ENCODE data around the gene CDH4. TPM values are rescaled to one million over a fixed set of nuclear protein-coding genes. Genes with fewer than 3 reads are reported as not detected.

CDH4 gene
- total RNA-seq, 2 donors from 2014 or later = 0.05 to 2.2 TPM

GRCh38 chr20:61445741-61446140 is 193.7 kb downstream of the CDH4 start:
- H3K4me3 ChIP-seq = no peak overlapping the region
- H3K9me3 ChIP-seq = no peaks in the 10 kb centered on the region
- H3K4me1 ChIP-seq (replicated peaks) = no peaks in the 10 kb centered on the region
- 95% methylated on average over 10 of the region's 10 CpGs for WGBS
- no peaks in the 10 kb centered on the region for H3K36me3 ChIP-seq
- intact Hi-C loops (cut with DNase I) = no loop called here
- H3K27me3 ChIP-seq (replicated peaks; ENCODE audit: insufficient read depth) = no peaks in the 10 kb centered on the region
- TF ChIP-seq POLR2A (IDR thresholded peaks at IDR 0.05) = no peak
- no peak overlapping the region for H3K27ac ChIP-seq
- no peak for DNase-seq (ENCODE audit: low spot score)

GRCh38 chr20:61447952-61448351 is 195.9 kb downstream of the CDH4 start:
- no peaks in the 10 kb centered on the region for H3K4me1 ChIP-seq (replicated peaks)
- H3K9me3 ChIP-seq = no peaks in the 10 kb centered on the region
- WGBS = 21% methylated on average over 6 of the region's 6 CpGs
- TF ChIP-seq, protein P1, sequence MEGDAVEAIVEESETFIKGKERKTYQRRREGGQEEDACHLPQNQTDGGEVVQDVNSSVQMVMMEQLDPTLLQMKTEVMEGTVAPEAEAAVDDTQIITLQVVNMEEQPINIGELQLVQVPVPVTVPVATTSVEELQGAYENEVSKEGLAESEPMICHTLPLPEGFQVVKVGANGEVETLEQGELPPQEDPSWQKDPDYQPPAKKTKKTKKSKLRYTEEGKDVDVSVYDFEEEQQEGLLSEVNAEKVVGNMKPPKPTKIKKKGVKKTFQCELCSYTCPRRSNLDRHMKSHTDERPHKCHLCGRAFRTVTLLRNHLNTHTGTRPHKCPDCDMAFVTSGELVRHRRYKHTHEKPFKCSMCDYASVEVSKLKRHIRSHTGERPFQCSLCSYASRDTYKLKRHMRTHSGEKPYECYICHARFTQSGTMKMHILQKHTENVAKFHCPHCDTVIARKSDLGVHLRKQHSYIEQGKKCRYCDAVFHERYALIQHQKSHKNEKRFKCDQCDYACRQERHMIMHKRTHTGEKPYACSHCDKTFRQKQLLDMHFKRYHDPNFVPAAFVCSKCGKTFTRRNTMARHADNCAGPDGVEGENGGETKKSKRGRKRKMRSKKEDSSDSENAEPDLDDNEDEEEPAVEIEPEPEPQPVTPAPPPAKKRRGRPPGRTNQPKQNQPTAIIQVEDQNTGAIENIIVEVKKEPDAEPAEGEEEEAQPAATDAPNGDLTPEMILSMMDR (IDR thresholded peaks at IDR 0.05) = no peak
- TF ChIP-seq POLR2AphosphoS5 (IDR thresholded peaks at IDR 0.05) (no peak), POLR2A (IDR thresholded peaks at IDR 0.05) (no peak)
- peaks cover 5% of the 10 kb centered on the region for H3K27me3 ChIP-seq (replicated peaks; ENCODE audit: insufficient read depth)
- H3K27ac ChIP-seq = no peak overlapping the region
- no peak for DNase-seq (ENCODE audit: low spot score)
- intact Hi-C loops (cut with DNase I) = no loop called here
- no peak overlapping the region for H3K4me3 ChIP-seq
- no peaks in the 10 kb centered on the region for H3K36me3 ChIP-seq

GRCh38 chr20:61448386-61448785 is 196.3 kb downstream of the CDH4 start:
- Histone ChIP-seq H3K4me1 (replicated peaks) (no peaks in the 10 kb centered on the region), H3K27me3 (replicated peaks; ENCODE audit: insufficient read depth) (peaks cover 5% of the 10 kb centered on the region), H3K27ac (no peak overlapping the region), H3K9me3 (no peaks in the 10 kb centered on the region), H3K4me3 (no peak overlapping the region), H3K36me3 (no peaks in the 10 kb centered on the region)
- no peak for TF ChIP-seq POLR2A (IDR thresholded peaks at IDR 0.05)
- TF ChIP-seq, protein P1 (IDR thresholded peaks at IDR 0.05) = no peak
- no peak for TF ChIP-seq POLR2AphosphoS5 (IDR thresholded peaks at IDR 0.05)
- no peak for DNase-seq (ENCODE audit: low spot score)
- 54% methylated on average over 13 of the region's 13 CpGs for whole genome bisulfite sequencing
- intact Hi-C loops (cut with DNase I) = no loop called here

DNA sequence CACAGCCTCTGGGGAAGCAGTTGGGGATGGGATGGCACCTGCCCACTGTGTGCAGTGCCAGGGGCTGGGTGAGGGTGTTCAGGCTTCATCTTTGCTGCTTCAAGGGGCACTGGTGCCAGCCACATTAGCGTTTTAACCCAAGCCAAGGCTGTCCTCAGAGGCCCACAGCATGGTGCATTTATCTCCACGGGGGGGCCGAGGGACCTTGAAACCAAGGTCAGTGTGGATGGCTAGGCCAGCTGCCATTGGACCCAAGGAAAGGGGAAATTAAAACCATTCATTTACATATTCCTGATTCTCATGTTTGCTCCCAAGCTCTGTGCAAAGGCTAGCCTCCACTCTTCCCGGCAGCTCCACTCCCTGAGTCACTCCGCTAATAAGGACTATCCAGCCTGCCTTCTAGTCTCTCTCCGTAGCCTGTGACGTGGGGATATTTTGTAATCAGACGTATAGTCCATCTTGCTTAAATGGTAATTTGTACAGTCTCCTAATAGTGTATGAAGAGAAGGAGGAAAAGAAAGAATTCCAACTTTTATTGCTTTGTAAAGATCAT is 197.1 kb downstream of the CDH4 start:
- peaks cover 5% of the 10 kb centered on the region for H3K27me3 ChIP-seq (replicated peaks; ENCODE audit: insufficient read depth)
- no peak for DNase-seq (ENCODE audit: low spot score)
- TF ChIP-seq, protein P1 (IDR thresholded peaks at IDR 0.05) = no peak
- TF ChIP-seq POLR2A (IDR thresholded peaks at IDR 0.05) (no peak), POLR2AphosphoS5 (IDR thresholded peaks at IDR 0.05) (no peak)
- H3K36me3 ChIP-seq = no peaks in the 10 kb centered on the region
- H3K4me1 ChIP-seq (replicated peaks) = no peaks in the 10 kb centered on the region
- intact Hi-C loops (cut with DNase I) = no loop called here
- no peak overlapping the region for H3K4me3 ChIP-seq
- no peaks in the 10 kb centered on the region for H3K9me3 ChIP-seq
- H3K27ac ChIP-seq = no peak overlapping the region
- WGBS = 72% methylated on average over 8 of the region's 8 CpGs

- DNase-seq (ENCODE audit: low spot score) = no peak
- TF ChIP-seq POLR2A (IDR thresholded peaks at IDR 0.05) (no peak), POLR2AphosphoS5 (IDR thresholded peaks at IDR 0.05) (no peak)
- TF ChIP-seq, protein P1 (IDR thresholded peaks at IDR 0.05) = no peak
- intact Hi-C loops (cut with DNase I) = no loop called here
- H3K27me3 ChIP-seq (replicated peaks; ENCODE audit: insufficient read depth) = peaks cover 5% of the 10 kb centered on the region
- no peaks in the 10 kb centered on the region for H3K9me3 ChIP-seq
- no peak overlapping the region for H3K27ac ChIP-seq
- WGBS = 92% methylated on average over 2 of the region's 2 CpGs
- H3K4me3 ChIP-seq = no peak overlapping the region
- H3K4me1 ChIP-seq (replicated peaks) = no peaks in the 10 kb centered on the region
- H3K36me3 ChIP-seq = no peaks in the 10 kb centered on the region
These were observed 197.9 kb downstream of the CDH4 start for GRCh38 chr20:61449916-61450315.

All from prostate gland (tissue), 2 donors.